GM21515 (cell line): ENCODE results near the gene HDGF.

Experiments used
- ATAC-seq: cut with Tn5 transposase; IDR thresholded peaks from one replicate; pipeline ENCODE4 v1.9.1; 2021; ENCODE audit not compliant: unreplicated experiment

Gene HDGF

DNA sequence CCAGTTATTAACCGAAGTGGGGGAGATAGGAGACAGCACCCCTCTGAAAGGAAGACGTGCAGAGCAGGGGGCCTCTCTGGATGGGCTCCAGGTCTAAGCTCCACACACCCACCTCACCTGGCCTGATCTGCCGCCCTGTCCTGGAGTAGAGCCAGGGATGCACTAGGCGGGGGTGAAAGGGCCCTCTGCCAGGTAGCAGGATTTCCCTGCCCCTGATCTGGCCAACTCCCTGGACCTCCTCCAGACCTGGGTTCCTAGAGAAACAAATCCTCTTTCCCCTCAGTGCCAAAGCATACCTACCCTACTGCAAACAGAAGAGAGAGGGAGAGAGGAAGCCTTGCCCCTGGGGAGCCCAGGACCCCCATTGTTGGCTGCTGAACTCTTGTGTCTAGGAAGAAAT is 48.1 kb downstream of the HDGF start:
- ATAC-seq, result no peak

DNA sequence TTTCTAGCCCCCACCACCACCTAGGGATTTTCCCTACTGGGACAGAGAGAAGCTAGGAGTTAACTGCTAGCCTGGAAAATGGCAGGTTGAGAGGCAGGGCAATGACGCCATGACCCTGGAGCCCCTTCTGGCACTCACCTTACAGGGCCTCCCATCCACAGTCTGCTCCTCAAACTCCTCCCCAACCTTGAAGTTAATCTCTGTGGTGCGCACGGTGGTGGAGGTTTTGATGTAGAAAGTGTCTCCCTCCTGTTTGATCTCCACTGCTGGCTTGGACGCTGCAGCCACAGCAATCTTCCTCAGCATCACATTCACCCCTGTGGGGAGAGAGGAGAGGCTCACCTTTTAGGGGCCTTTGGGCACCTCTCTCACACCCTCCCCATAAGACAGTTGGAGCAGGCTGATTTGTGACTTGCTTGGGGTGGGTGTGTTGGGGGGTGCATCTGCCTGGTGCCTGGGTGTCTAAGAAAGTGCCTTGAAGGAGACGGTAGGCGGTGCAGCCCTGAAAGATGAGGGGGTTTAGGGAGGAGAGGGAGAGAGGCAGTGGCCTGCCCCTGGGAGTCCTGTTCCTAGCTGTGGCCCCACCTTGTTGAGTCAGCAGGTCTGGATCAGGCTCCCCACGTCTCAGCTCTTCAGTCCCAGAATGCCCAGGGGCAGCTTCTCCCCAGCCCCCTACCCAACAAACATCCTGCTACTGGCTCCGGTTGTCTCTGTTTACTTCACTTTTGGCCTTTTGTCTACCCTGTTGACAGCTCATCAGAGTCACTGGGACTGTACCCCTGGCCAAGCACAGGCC is 50.5 kb downstream of the HDGF start:
- ATAC-seq, result no peak

DNA sequence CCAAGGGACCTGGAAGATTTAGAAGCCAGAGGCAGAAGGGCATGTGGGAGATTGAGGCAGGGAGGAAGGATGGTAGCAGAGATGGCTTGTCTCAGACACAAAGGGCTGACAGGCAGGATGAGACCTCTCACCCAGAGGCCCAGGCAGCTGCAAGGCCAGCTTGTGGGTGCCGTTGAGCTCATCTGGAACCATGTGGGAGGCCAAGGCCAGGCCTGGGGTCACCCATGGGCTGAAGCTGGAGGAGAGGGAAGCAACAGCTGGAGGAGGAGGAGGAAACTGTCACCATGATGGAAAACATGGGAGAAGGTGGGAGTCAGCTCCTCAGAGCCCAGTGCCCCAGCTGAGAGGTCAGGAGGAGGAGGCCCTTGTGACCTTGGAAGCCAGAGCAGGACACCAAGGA is 52.5 kb downstream of the HDGF start:
- ATAC-seq, result no peak

DNA sequence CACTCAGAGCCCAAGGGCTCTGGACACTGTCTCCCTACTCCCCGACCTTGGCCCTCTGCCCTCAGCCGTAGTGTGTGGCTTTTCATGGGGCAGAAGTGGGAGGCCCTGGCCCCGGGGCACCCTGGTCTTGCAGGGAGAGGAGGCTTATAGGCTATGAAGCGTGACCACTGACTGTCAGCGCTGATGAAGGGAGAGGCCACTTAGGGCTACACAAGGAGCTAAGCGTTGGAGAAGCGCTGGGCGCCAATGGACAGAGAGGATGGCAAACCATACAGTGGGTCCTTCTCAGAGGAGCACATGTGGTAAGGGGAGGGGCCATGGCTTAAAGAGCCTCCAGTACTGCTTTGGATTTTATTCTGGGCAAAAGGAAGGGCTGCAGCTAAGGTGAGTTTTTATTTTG is 54.0 kb downstream of the HDGF start:
- ATAC-seq, result no peak

DNA sequence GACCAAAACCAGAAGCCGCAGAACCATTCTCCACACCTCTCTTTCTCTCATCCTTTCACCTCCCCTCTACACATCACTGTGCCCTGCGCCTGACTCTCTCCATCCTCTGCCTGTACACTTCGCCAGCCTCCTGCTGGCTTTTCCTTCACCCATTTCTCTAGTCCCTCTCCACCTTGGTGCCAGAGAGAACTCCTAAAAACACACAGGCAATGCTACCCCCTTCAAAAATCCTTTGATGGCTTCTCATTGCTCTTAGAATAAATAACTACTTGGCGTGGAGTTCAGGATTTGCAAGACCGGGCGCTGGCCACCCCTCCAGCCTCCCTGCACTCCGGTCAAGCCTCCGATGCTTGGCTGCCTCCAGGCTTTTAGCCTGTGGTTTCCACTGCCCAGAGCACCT is 54.7 kb downstream of the HDGF start:
- no peak for ATAC-seq

DNA sequence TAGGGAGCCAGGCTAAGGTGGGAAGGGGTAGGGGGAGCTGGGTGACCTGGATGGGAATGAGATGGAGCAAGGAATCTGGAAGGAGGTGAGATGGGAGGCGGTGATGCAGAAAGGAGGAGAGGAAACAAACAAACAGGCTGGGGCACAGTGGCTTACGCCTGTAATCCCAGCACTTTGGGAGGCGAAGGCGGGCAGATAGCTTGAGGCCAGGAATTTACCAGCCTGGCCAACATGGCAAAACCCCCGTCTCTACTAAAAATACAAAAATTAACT is 56.8 kb downstream of the HDGF start:
- ATAC-seq, result no peak

DNA sequence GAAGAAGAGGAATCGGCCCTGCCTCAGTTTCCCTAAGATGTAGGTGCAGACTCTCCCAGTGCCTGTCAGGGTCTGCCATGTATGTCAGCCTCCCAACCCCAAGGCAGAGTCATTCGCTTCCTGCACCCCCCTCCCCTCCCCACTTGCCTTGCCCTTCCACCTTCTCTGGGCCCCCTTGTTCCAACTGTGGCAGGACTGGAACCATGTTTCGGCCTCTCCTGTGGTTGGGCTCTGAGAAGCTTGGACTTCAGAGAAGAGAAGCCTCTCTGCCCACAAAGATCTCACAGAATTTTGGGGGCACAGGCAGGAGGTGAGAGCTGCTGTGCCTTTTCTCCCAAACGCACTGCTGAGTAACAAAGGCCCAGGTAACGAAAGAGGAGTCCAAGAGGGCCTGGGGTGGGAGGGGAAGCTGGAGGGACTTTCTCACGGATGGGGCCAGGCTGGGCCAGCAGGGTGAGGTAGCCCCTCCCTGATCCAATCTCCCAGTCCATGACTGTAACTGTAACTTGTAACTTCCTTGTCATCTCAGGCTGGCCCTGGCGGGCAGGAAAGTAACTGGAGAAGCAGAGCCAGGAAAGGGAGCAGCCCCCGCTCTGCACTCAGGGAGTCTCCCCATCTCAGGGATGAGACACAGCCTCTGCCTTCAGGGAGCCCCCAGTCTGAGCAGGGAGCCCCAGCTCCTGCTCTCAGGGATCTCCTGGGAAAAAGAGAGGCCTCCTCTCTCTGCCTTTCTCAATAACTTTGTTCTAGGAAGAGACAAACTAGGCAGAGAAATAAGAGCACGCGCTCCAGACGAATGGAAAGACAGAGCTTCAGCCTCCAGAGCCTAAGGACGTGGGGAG is 57.4 kb downstream of the HDGF start:
- no peak for ATAC-seq

DNA sequence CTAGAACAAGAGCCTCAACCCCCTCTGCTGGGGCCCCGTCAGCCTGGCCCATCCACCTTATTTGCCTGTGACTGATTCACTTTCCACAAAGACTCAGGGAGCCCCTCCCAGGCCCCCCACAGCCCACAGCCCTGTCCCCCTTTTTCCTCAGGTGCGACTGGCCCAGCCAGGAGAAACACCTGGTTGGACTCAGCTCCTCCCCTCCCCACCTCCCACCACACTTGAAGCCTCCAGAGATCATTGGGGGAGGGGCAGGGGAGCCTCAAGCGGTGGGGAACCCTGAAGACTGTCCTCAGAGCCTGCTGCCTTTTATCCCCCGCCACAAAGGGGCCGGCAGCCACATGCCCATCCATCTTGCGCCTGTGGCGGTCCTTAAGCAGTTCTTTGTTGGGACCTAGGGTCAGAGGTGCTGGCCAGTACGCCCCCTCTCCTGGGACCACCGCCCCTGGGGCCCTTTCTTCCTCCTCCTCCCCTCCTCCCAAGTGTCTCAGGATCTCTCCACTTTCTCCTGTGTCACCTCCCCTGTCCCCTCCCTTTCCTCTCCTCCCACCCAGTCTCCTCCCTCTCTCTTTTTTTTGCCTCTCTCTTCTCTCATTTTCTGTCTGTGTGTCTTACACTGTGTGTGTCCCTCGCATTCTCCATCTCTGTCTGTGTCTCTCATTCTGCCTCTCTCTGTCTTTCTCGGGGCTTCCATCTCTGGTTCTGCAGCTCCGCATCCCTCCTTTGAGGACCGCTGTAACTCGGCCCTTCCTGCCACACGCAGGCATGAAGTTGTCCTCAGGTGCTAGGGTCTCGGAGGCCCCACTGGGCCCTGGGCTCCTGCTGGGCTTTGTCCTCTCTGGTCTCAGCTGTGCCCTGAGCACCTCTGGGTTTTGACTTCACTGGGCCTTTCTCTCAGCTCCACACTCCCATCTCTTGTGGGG is 58.3 kb downstream of the HDGF start:
- ATAC-seq, result no peak

DNA sequence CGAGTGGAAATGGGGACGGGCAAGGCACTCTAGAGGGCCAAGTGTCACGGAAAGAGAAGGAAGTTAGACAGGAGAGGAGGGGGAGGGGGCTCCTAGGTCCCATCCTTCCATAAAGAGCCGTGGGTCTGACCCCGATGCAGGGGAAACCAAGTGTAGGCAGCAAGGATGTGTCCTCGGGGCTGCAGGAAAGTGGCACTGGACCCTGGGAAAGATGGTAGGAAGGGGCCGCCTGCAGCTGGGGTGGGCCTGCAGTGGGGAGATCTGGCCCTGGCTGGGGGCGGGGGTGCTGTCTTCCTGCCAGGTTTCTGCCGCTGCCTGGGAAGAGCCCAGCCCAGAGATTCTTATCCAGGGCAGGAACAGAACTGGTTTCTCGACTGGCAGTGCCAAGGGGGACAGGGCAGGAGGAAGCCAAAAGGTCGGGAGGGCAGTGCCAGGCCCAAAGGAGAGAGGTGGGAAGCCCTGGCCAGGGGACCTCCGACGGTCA is 59.0 kb downstream of the HDGF start:
- ATAC-seq, result no peak
